Measurements from ENCODE around the gene HS6ST2.

DNA sequence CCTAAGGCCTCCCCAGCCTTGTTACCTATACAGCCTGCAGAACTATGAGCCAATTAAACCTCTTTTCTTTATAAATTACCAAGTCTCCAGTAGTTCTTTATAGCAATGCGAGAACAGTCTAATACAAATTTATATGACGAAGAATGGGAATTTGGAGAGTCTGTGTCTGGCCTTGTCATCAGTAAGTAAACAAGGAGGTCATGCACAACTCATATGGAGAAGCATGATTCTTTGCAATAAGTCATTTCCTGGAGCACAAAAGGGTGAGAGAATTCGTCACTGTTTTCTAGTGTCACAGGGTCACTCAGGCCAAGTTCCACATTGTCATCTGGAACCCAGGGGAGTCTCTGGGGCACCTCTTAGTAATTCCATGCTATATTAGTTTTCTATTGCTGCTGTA, 49.0 kb upstream of the HS6ST2 start:
- TF ChIP-seq, protein P1, sequence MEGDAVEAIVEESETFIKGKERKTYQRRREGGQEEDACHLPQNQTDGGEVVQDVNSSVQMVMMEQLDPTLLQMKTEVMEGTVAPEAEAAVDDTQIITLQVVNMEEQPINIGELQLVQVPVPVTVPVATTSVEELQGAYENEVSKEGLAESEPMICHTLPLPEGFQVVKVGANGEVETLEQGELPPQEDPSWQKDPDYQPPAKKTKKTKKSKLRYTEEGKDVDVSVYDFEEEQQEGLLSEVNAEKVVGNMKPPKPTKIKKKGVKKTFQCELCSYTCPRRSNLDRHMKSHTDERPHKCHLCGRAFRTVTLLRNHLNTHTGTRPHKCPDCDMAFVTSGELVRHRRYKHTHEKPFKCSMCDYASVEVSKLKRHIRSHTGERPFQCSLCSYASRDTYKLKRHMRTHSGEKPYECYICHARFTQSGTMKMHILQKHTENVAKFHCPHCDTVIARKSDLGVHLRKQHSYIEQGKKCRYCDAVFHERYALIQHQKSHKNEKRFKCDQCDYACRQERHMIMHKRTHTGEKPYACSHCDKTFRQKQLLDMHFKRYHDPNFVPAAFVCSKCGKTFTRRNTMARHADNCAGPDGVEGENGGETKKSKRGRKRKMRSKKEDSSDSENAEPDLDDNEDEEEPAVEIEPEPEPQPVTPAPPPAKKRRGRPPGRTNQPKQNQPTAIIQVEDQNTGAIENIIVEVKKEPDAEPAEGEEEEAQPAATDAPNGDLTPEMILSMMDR (IDR thresholded peaks at IDR 0.05; ENCODE audit: low read length), result no peak
- no peak for TF ChIP-seq EZH2phosphoT487 (IDR thresholded peaks at IDR 0.05; ENCODE audit: low read length)

Measured in MM.1S (cell line).